HEK293T (cell line): ENCODE measurements around the gene FBXO34.

Experiments
- CTCF ChIA-PET: fragments of 350-600 bp; formaldehyde crosslinking; extraction: SDS; loops from one replicate; lab custom pipeline; 2021; ENCODE audit warnings: antibody characterized with exemption, inconsistent platforms; lab: Yijun Ruan, JAX
- POLR2A ChIA-PET: fragments of 350-600 bp; formaldehyde crosslinking; extraction: SDS; loops from one replicate; lab custom pipeline; 2020; ENCODE audit warnings: antibody characterized with exemption, inconsistent platforms; lab: Yijun Ruan, JAX
- DNase-seq: peaks from one replicate; pipeline ENCODE4 v3.0.0; 2012; ENCODE audit warnings: mixed read lengths; ENCODE audit errors: extremely low spot score
- ARNT ChIP-seq: fragments of 450-650 bp; IDR thresholded peaks from 2 replicates; pipeline ENCODE4 v1.6.1; 2017; ENCODE audit warnings: mild to moderate bottlenecking
- BHLHE40 ChIP-seq: fragments of 450-650 bp; IDR thresholded peaks from 2 replicates; pipeline ENCODE4 v1.6.1; 2016; ENCODE audit warnings: mild to moderate bottlenecking, moderate library complexity, borderline replicate concordance
- CTBP1 ChIP-seq: fragments of 450-650 bp; IDR thresholded peaks from 2 replicates; pipeline ENCODE4 v1.6.1; 2016; ENCODE audit warnings: borderline replicate concordance
- ELF4 ChIP-seq: fragments of 450-650 bp; IDR thresholded peaks from 2 replicates; pipeline ENCODE4 v1.6.1; 2017; ENCODE audit warnings: antibody characterized with exemption
- FOXA1 ChIP-seq: fragments of 450-650 bp; IDR thresholded peaks from 2 replicates; pipeline ENCODE4 v1.6.1; 2016; ENCODE audit warnings: mild to moderate bottlenecking
- FOXK2 ChIP-seq: fragments of 450-650 bp; IDR thresholded peaks from 2 replicates; pipeline ENCODE4 v1.6.1; 2016; ENCODE audit warnings: mild to moderate bottlenecking
- FOXM1 ChIP-seq: fragments of 450-650 bp; IDR thresholded peaks from 2 replicates; pipeline ENCODE4 v1.6.1; 2017; ENCODE audit warnings: mild to moderate bottlenecking, borderline replicate concordance
- HDGF ChIP-seq: fragments of 450-650 bp; IDR thresholded peaks from 2 replicates; pipeline ENCODE4 v1.6.1; 2017; ENCODE audit warnings: antibody characterized with exemption, borderline replicate concordance
- L3MBTL2 ChIP-seq: fragments of 450-650 bp; conservative IDR thresholded peaks from 2 replicates; pipeline ENCODE4 v1.6.1; 2016; ENCODE audit warnings: mild to moderate bottlenecking
- LEF1 ChIP-seq: fragments of 450-650 bp; IDR thresholded peaks from 2 replicates; pipeline ENCODE4 v1.6.1; 2017; ENCODE audit warnings: mild to moderate bottlenecking, borderline replicate concordance
- NFRKB ChIP-seq: fragments of 450-650 bp; IDR thresholded peaks from 2 replicates; pipeline ENCODE4 v1.6.1; 2016; ENCODE audit warnings: mild to moderate bottlenecking, moderate library complexity
- SP1 ChIP-seq: fragments of 450-650 bp; IDR thresholded peaks from 2 replicates; pipeline ENCODE4 v1.6.1; 2017
- SUZ12 ChIP-seq: fragments of 450-650 bp; IDR thresholded peaks from 2 replicates; pipeline ENCODE4 v1.6.1; 2016; ENCODE audit warnings: mild to moderate bottlenecking
- TARDBP ChIP-seq: fragments of 450-650 bp; IDR thresholded peaks from 2 replicates; pipeline ENCODE4 v1.6.1; 2016
- ZNF384 ChIP-seq: fragments of 450-650 bp; IDR thresholded peaks from 2 replicates; pipeline ENCODE4 v1.6.1; 2016
- TF ChIP-seq, protein P1 (sequence below): fragments of 450-650 bp; IDR thresholded peaks from 2 replicates; pipeline ENCODE4 v1.6.1; 2016

FBXO34 gene

DNA sequence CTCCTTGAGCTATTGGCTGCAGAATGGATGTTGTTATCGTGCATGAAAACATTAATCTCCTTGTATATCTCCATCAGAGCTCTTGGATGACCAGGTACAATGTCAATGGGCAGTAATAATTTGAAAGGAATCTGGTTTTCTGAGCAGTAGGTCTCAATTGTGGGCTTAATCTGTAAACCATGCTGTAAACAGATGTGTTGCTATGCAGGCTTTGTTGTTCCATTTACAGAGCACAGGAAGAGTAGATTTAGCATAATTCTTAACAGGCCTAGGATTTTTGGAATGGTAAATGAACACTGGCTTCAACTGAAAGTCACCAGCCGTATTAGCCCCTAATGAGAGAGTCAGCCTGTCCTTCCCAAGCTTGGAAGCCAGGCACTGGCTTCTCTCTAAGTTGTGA, 90.0 kb downstream of the FBXO34 start:
- ChIA-PET CTCF (no interaction called here), POLR2A (no interaction called here)
- DNase-seq: no peak
- no peak for TF ChIP-seq SUZ12
- no peak for TF ChIP-seq L3MBTL2
- TF ChIP-seq NFRKB: no peak
- no peak for TF ChIP-seq FOXK2
- no peak for TF ChIP-seq LEF1
- TF ChIP-seq HDGF: no peak
- TF ChIP-seq, protein P1, sequence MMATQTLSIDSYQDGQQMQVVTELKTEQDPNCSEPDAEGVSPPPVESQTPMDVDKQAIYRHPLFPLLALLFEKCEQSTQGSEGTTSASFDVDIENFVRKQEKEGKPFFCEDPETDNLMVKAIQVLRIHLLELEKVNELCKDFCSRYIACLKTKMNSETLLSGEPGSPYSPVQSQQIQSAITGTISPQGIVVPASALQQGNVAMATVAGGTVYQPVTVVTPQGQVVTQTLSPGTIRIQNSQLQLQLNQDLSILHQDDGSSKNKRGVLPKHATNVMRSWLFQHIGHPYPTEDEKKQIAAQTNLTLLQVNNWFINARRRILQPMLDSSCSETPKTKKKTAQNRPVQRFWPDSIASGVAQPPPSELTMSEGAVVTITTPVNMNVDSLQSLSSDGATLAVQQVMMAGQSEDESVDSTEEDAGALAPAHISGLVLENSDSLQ: no peak
- TF ChIP-seq ARNT: no peak
- no peak for TF ChIP-seq CTBP1
- no peak for TF ChIP-seq TARDBP

DNA sequence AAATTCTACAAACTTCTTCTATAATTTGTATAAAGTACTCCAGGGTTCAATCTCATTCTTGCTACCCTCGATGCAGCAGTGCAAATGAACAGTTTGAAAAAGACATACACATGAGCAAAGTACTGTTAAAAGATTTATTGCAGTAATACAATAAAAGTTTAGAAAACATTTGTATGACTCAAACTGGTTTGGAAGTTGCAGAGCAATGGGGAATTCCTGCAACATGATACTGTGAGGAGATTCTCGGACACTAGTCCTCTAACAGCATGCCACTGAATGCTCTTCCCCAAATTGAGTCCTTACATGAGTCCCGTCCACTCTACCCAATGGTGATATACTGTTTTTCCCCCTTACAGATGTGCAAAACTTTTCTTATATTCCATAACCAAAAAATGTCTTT, 95.0 kb downstream of the FBXO34 start:
- no peak for DNase-seq
- no peak for TF ChIP-seq FOXM1
- TF ChIP-seq L3MBTL2: no peak
- TF ChIP-seq TARDBP: no peak
- TF ChIP-seq, protein P1: no peak
- TF ChIP-seq ELF4: no peak
- TF ChIP-seq NFRKB: no peak
- TF ChIP-seq HDGF: no peak
- TF ChIP-seq FOXA1: no peak
- TF ChIP-seq LEF1: no peak
- no peak for TF ChIP-seq BHLHE40
- TF ChIP-seq SUZ12: no peak
- no peak for TF ChIP-seq ARNT
- no peak for TF ChIP-seq CTBP1
- TF ChIP-seq ZNF384: no peak
- ChIA-PET CTCF (no interaction called here), POLR2A (no interaction called here)

DNA sequence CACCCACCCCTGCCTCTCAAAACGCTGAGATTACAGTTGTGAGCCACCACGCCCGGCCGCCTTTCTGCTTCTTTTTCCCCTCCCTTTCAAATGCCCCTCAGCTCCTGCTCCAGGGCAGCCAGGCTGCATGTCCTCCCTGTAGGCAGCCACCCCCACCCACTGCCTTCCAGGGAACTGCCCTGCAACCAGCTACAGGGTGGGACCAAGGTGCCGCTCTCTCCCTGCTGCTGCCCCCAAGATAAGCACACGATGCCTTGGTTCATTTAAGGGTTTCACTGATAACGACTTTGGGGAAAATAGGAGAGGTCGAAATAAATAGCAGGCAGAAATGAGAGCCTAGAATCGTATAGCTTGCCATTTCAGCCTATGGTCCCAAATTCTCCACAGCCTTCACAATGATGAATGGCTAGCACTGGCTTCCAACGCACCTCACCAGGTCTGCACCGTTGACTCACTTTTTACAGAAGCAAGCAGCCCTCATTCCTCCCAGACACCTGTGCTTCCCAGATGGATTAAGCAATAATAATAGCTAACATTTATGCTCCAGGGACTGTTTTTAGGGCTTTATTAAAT, 99.7 kb downstream of the FBXO34 start:
- ChIA-PET CTCF (interaction anchor here (0.6 to 0.8 kb wide), 2 partner anchors 51 to 59 kb away, joined by 3 read pairs; no protein-coding TSS in a partner anchor), POLR2A (no interaction called here)
- no peak for DNase-seq
- TF ChIP-seq NFRKB (no peak), BHLHE40 (no peak), TARDBP (no peak), LEF1 (no peak), ARNT (no peak), CTBP1 (no peak), L3MBTL2 (no peak), HDGF (no peak), FOXK2 (no peak), FOXM1 (no peak), SP1 (no peak), ZNF384 (no peak), ELF4 (no peak), SUZ12 (no peak), FOXA1 (no peak)
- TF ChIP-seq, protein P1: no peak

DNA sequence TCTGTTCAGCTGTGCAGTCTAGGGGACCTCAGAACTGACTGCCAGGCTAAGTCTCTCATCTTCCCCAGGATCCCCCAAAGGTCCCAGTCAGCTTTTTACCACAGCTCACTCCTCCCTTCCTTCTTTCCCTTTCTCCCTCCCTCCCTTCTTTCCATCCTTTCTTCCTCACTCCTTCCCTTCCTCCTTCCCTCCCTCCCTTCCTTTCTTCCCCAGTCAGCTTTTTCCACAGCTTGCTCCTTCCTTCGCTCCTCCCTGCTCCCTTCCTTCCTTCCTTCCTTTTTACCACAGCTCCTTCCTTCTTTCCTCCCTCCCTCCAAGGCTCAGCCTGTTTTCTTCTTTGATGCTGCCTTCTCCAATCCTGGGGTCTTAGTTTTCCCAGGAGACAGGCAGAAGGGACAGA, 101.2 kb downstream of the FBXO34 start:
- POLR2A ChIA-PET: no interaction called here
- DNase-seq: no peak
- CTCF ChIA-PET: interaction anchor here (1.1 kb wide), 1 partner anchor 56 kb away, joined by 3 read pairs; no protein-coding TSS in a partner anchor
- TF ChIP-seq TARDBP (no peak), NFRKB (no peak), LEF1 (no peak), L3MBTL2 (no peak), ARNT (no peak), ELF4 (no peak), SUZ12 (no peak), BHLHE40 (no peak), FOXA1 (no peak), HDGF (no peak), SP1 (no peak), FOXM1 (no peak)
- TF ChIP-seq, protein P1: no peak

DNA sequence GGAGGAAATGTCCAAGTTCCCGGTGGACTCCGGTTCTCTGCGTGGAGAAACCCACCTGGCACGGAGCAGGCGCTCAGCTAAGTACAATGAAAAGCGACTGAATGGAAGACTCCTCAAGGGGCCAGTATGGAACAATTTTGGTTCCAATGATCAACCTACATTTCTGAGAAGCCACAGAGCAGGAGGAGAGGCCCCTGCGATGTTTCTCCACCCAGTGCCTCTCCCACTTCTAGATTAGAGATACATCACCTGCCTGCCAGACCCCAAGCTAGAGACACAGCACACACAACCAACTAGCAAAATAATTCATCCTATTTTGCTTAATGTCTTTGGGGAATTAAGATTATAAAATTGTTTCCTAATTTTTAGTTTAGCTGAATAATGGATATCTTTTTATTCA, 101.6 kb downstream of the FBXO34 start:
- POLR2A ChIA-PET: no interaction called here
- DNase-seq: no peak
- CTCF ChIA-PET: interaction anchor here (1.1 kb wide), 1 partner anchor 56 kb away, joined by 3 read pairs; no protein-coding TSS in a partner anchor
- TF ChIP-seq CTBP1 (no peak), LEF1 (no peak), FOXA1 (no peak), ELF4 (no peak), SP1 (no peak), BHLHE40 (no peak), TARDBP (no peak), ZNF384 (no peak), SUZ12 (no peak), ARNT (no peak), FOXK2 (no peak)
- TF ChIP-seq, protein P1: no peak
